ENCODE data around the gene NXN.

Gene NXN

DNA sequence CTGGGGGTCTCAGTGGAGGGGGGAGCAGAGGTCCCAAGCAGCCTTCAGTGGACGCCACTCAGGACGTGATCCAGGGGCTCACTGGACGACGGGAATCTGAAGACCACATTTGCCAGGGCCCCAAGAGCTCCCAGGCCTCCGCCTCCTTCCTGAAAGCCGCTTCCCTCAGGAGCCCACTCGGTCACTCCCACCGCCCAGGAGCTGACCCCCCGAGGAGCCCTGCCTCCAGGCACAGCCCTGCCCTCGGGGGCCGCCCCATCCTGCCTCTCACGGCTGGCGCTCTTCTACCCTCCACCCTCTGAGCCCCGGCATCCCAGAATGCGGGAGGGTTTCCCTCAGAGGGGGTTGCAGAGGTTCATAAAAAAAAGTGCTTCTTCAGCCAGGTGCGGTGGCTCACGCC, 41.6 kb upstream of the NXN start:
- no peak for DNase-seq (ENCODE audit: low spot score)
- TF ChIP-seq, protein P1, sequence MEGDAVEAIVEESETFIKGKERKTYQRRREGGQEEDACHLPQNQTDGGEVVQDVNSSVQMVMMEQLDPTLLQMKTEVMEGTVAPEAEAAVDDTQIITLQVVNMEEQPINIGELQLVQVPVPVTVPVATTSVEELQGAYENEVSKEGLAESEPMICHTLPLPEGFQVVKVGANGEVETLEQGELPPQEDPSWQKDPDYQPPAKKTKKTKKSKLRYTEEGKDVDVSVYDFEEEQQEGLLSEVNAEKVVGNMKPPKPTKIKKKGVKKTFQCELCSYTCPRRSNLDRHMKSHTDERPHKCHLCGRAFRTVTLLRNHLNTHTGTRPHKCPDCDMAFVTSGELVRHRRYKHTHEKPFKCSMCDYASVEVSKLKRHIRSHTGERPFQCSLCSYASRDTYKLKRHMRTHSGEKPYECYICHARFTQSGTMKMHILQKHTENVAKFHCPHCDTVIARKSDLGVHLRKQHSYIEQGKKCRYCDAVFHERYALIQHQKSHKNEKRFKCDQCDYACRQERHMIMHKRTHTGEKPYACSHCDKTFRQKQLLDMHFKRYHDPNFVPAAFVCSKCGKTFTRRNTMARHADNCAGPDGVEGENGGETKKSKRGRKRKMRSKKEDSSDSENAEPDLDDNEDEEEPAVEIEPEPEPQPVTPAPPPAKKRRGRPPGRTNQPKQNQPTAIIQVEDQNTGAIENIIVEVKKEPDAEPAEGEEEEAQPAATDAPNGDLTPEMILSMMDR (IDR thresholded peaks at IDR 0.05; ENCODE audit: extremely low read depth, missing control alignments): no peak

DNA sequence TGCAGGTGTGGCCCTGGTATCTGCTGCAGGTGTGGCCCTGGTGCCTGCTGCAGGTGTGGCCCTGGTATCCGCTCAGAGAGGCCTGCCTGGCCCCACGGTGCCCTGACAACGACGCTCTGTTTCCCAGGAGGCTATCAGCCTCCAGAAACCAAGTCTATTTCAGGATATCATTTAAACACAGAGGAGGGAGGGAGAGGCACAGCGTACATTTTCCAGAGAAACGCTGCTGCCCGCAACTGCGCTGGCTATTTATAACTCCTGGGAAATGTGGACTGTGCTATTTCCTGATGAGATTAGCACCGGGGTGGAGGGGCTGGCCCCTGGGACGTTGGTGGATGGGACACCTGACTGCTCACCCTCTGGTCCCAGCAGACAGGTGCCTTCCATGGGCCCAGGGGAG, 39.9 kb upstream of the NXN start:
- DNase-seq (ENCODE audit: low spot score): no peak
- TF ChIP-seq, protein P1 (IDR thresholded peaks at IDR 0.05; ENCODE audit: extremely low read depth, missing control alignments): no peak

DNA sequence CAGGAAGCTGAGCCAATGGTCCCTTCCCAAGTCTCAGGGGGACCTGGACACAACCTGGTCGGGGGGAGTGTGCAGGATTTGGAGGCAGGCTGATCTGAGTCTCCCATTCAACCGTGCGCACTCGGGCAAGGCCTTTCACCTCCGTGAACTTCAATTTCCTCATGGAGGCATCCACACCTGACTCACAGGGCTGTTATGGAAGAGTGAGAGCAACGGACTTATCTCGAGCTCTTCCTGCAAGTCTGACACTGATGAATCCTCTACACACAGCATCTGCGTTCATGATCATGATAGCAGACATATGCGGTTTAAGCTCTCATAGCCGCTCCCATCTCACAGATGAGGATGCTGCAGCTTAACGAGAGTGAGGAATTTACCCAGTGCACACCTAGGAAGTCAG, 39.0 kb upstream of the NXN start:
- TF ChIP-seq, protein P1 (IDR thresholded peaks at IDR 0.05; ENCODE audit: extremely low read depth, missing control alignments): no peak
- no peak for DNase-seq (ENCODE audit: low spot score)

DNA sequence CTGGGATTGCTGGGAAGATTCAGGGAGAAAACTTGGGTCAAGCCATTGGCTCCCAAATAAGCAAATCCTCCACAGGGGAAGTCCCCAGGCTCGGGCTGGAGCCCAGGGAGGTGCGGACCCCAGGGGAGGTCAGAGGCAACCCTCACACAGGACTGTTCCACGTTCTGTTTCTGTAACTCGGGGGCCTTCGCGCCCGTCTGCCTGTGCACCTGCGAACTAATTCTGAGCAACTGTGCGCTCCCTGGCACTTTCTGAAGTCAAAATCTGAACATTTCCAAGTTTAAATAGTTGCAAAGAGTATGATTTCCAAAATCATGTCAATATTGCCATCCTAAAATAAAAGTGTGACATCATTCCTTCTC, 34.1 kb upstream of the NXN start:
- TF ChIP-seq, protein P1 (IDR thresholded peaks at IDR 0.05; ENCODE audit: extremely low read depth, missing control alignments): no peak
- no peak for DNase-seq (ENCODE audit: low spot score)

DNA sequence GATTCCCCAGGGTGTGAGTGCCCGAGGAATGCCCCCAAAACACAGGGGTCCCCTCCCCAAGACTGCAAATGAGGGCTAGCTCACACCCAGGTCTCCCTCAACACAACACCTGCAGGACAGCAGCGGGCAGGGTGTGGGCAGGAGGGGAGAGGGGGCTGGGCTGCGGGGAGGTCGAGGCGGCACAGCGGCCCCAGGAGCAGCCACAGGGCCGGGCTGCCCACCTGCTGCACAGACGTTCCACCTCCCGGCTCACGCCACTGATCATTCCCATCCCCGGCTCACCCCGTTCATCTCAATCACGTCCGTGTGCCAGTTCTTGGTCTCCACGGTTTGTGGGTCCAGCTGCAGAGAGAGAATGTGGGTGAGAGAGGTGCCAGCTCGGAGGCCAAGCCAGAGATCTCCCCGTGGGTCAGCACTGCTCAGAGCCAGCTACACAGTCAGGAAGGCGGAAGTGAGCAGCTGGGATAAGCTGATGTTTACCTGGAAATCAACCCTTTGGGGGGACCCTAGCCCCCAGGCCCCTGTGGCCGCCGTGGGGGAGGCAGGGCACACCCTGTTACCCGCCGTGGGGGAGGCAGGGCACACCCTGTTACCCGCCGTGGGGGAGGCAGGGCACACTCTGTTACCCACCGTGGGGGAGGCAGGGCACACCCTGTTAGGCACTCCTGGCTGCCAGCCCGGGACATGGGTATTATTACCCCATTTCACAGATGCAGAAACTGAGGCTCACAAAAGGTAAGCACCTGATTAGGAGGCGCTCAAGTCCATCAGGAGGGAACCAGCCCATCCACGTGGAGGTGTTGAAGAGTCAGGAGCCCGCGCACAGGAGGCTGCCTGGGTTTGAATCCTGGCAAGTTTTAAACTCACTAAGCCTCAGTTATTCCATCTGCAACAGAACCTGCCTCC, 33.5 kb upstream of the NXN start:
- DNase-seq (ENCODE audit: low spot score): no peak
- TF ChIP-seq, protein P1 (IDR thresholded peaks at IDR 0.05; ENCODE audit: extremely low read depth, missing control alignments): no peak

DNA sequence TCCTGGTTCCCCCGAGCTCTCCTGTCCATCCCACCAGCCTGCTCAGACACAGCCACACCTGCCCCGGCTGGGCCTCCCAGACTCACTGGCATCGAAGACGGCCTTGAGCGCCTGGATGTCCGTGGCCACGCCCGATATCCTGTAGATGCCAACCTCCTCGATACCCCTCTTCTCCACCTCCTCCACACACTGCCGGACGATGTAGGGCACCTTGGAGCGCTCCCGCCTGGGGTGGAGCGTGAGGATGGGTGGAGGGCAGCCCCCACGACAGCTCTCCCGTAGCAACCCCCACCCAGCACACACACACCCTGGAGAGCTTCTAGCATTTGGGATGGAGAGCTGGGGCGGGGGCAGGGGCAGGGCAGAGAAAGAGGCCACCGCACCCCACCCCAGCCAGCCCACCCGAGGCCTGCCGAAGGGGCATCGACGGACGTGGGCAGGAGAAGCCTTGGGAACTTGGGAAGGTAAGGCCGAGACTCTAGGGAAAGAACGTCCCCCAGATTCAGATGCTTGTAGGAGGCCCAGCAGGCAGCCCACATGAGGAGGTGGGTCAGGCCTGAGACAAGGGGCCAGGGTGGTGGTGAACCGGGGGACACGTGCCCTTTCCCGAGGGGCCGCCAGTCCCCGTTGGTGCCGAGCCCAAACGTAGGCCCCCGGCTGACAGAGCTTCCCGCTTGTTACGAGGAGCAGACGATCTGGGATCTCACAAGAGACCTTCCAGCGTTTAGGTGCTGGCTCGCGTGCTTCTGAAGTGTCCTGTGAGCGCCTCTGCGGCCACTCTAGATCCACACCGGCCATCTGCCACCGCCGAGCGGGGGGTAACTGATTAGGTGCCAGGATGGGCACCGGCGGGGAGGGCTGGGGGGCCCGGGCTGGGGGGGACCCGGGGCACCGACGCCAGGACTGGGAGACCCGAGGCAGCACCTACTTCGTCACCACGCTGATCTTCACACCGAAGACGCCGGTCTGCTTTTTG, 32.5 kb upstream of the NXN start:
- TF ChIP-seq, protein P1 (IDR thresholded peaks at IDR 0.05; ENCODE audit: extremely low read depth, missing control alignments): no peak

DNA sequence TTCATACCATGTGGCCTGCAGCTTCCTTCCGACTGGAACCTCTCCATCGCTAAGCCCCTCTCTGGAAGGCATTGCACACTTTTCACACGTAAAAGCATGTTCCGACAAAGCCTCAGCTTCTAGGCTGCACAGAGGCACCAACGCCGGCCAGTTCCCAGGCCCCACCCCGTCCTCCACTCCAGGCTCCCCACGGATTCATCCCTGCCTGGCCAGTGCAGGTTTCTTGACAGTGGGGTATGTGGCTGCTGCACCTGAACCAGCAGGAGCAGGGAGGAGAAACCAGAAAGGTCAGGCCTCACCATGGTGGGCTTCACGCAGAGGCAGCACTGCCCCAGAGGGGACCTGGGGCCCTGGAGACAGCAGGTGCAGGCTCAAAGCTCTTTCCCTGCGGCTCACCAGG, 31.6 kb upstream of the NXN start:
- DNase-seq (ENCODE audit: low spot score): no peak
- TF ChIP-seq, protein P1 (IDR thresholded peaks at IDR 0.05; ENCODE audit: extremely low read depth, missing control alignments): no peak

More for the DNA sequence above, 32.5 kb upstream of the NXN start:
- DNase-seq (ENCODE audit: low spot score): no peak

Data from GM20000 (cell line).